HepG2 (cell line): ENCODE measurements around the gene ZNF814. TPM values are rescaled to one million over a fixed set of nuclear protein-coding genes. Genes with fewer than 3 reads are reported as not detected.
"Not testable (repeated sequence)": the region's sequence is repeated elsewhere in the genome, so short reads cannot be mapped to it uniquely, and the experiment has no call there.

Experiments used
- AGO1 ChIP-seq: fragments of 200-400 bp; formaldehyde crosslinking; IDR thresholded peaks from 2 replicates; pipeline ENCODE4 v1.6.1; 2017; ENCODE audit warnings: mild to moderate bottlenecking, low read depth, low read length, moderate library complexity; ENCODE audit not compliant: poor library complexity, severe bottlenecking
- AGO2 ChIP-seq: fragments of 200-400 bp; formaldehyde crosslinking; optimal IDR thresholded peaks from 2 replicates; pipeline ENCODE3; 2017; ENCODE audit warnings: mild to moderate bottlenecking, low read depth, low read length, moderate library complexity
- CREB1 ChIP-seq, 2 experiments: fragments of 450-650 bp in 1 of 2; IDR thresholded peaks; 2 replicates each; pipeline ENCODE4 v1.6.1; 2016 to 2017; ENCODE audit warnings: control low read depth in 1 of 2, mild to moderate bottlenecking in 1 of 2, missing compliant biosample characterization in 1 of 2, missing genetic modification characterization in 1 of 2
- DRAP1 ChIP-seq: IDR thresholded peaks from 2 replicates; pipeline ENCODE4 v1.6.1; 2016; ENCODE audit warnings: missing genetic modification reagents, missing compliant biosample characterization
- GMEB1 ChIP-seq: sonication (generic); formaldehyde crosslinking; IDR thresholded peaks from 2 replicates; pipeline ENCODE4 v1.5.1; 2020; ENCODE audit warnings: missing genetic modification reagents, mild to moderate bottlenecking, borderline replicate concordance
- GMEB2 ChIP-seq: IDR thresholded peaks from 2 replicates; pipeline ENCODE4 v1.6.1; 2016; ENCODE audit warnings: missing biosample characterization, missing genetic modification reagents, low read depth
- HOXA3 ChIP-seq: sonication (generic); formaldehyde crosslinking; IDR thresholded peaks from 2 replicates; pipeline ENCODE4 v1.5.0; 2020; ENCODE audit warnings: missing genetic modification reagents
- IRF2 ChIP-seq: IDR thresholded peaks from 2 replicates; pipeline ENCODE4 v1.6.1; 2018; ENCODE audit warnings: missing genetic modification reagents, missing compliant biosample characterization
- KMT2A ChIP-seq: sonication (generic); formaldehyde crosslinking; IDR thresholded peaks from 2 replicates; pipeline ENCODE4 v1.4.0; 2020; ENCODE audit warnings: missing genetic modification reagents
- KMT2B ChIP-seq: IDR thresholded peaks from 2 replicates; pipeline ENCODE4 v1.6.1; 2016; ENCODE audit warnings: missing genetic modification reagents, missing compliant biosample characterization
- NFYB ChIP-seq: sonication (generic); formaldehyde crosslinking; IDR thresholded peaks from 2 replicates; pipeline ENCODE4 v1.4.0; 2020; ENCODE audit warnings: missing genetic modification reagents
- NKX3-1 ChIP-seq: sonication (generic); formaldehyde crosslinking; IDR thresholded peaks from 2 replicates; pipeline ENCODE4 v1.5.0; 2020; ENCODE audit warnings: missing genetic modification reagents
- PHF20 ChIP-seq: sonication (generic); formaldehyde crosslinking; IDR thresholded peaks from 2 replicates; pipeline ENCODE4 v1.5.0; 2020; ENCODE audit warnings: mild to moderate bottlenecking, missing genetic modification reagents
- RBFOX2 ChIP-seq: fragments of 200-400 bp; formaldehyde crosslinking; IDR thresholded peaks from 2 replicates; pipeline ENCODE4 v1.6.1; 2017; ENCODE audit warnings: low read depth, mild to moderate bottlenecking, low read length
- SOX6 ChIP-seq, 2 experiments: fragments of 450-650 bp in 1 of 2; sonication (generic) in 1 of 2; formaldehyde crosslinking in 1 of 2; IDR thresholded peaks; 2 replicates each; pipeline versions ENCODE4 v1.4.0 to v1.6.1; 2017 to 2020; ENCODE audit warnings: antibody characterized with exemption in 1 of 2, mild to moderate bottlenecking in 1 of 2, missing genetic modification reagents in 1 of 2
- ZFY ChIP-seq: sonication (generic); formaldehyde crosslinking; IDR thresholded peaks from 2 replicates; pipeline ENCODE4 v1.4.0; 2020; ENCODE audit warnings: missing genetic modification reagents
- ZMAT3 ChIP-seq: sonication (generic); formaldehyde crosslinking; conservative IDR thresholded peaks from 2 replicates; pipeline ENCODE4 v1.7.0; 2021; ENCODE audit warnings: missing genetic modification reagents
- ZSCAN22 ChIP-seq: sonication (generic); formaldehyde crosslinking; IDR thresholded peaks from 2 replicates; pipeline ENCODE4 v1.4.0; 2020; ENCODE audit warnings: mild to moderate bottlenecking, missing genetic modification reagents
- polyA plus RNA-seq, 8 experiments: library from polyadenylated mRNA; depleted of rRNA in 3 of 8; stranded (reverse) in 7 of 8; unstranded in 1 of 8; fragments of >200 nt; fragmentation: Illumina TruSeq in 4 of 8; extraction: Trizol in 4 of 8; gene quantifications; 2 replicates each; pipeline versions ENCODE4 v1.2.1 to v1.2.3, GENCODE V29; 2011 to 2016; ENCODE audit warnings: low read depth in 4 of 8, missing spikeins in 1 of 8, mixed read lengths in 1 of 8; ENCODE audit not compliant: insufficient read depth in 1 of 8
- total RNA-seq, 5 experiments: library from RNA; depleted of rRNA; stranded (reverse); fragments of >200 nt; fragmentation: Illumina TruSeq; extraction: Trizol; gene quantifications; 2 replicates each; pipeline ENCODE4 v1.2.3, GENCODE V29; 2016; ENCODE audit warnings: low read depth in 1 of 5
- TF ChIP-seq, protein P1 (sequence below): fragments of 450-650 bp; IDR thresholded peaks from 2 replicates; pipeline ENCODE4 v1.6.1; 2016

The ZNF814 gene
- total and polyA plus RNA-seq, 2 of the 13 experiments (the other 11 are each of a cell fraction or from before 2014, with no cell fraction given), result 2.5 to 3.4 TPM

GRCh38 chr19:57849666-57850473 lies 39.0 kb downstream of the ZNF814 start, which contains the start of gene ZNF587 (continued):
- TF ChIP-seq GMEB2 (CRISPR knock-in tag) (peak; percentile 98), AGO2 (peak; percentile 81), KMT2B (CRISPR knock-in tag) (peak; percentile 73; the same call in 1 of the 2 replicates), NKX3-1 (CRISPR knock-in tag) (0 out of 2 replicates have a peak, but pooled peaks have one; percentile 12), SOX6 (CRISPR knock-in tag; IDR thresholded peaks at IDR 0.05) (0 out of 2 replicates have a peak, but pooled peaks have one; percentile 30), HOXA3 (peak; percentile 54; the same call in 1 of the 2 replicates), AGO1 (peak; percentile 50), ZMAT3 (CRISPR knock-in tag) (0 out of 2 replicates have a peak, but pooled peaks have one; percentile 33), CREB1 (IDR thresholded peaks at IDR 0.05) (peak; percentile 71), CREB1 (CRISPR knock-in tag; IDR thresholded peaks at IDR 0.05) (peak; percentile 91), GMEB1 (CRISPR knock-in tag) (peak; percentile 99), NFYB (peak; percentile 88), KMT2A (CRISPR knock-in tag) (peak; percentile 53; the same call in 1 of the 2 replicates), ZFY (CRISPR knock-in tag) (peak; percentile 60), IRF2 (CRISPR knock-in tag) (peak; percentile 60; the same call in 1 of the 2 replicates), RBFOX2 (peak; percentile 55; the same call in 1 of the 2 replicates), ZSCAN22 (CRISPR knock-in tag) (peak; percentile 99), DRAP1 (CRISPR knock-in tag) (peak; percentile 31; the same call in 1 of the 2 replicates), PHF20 (CRISPR knock-in tag) (peak; percentile 76)
- TF ChIP-seq, protein P1, sequence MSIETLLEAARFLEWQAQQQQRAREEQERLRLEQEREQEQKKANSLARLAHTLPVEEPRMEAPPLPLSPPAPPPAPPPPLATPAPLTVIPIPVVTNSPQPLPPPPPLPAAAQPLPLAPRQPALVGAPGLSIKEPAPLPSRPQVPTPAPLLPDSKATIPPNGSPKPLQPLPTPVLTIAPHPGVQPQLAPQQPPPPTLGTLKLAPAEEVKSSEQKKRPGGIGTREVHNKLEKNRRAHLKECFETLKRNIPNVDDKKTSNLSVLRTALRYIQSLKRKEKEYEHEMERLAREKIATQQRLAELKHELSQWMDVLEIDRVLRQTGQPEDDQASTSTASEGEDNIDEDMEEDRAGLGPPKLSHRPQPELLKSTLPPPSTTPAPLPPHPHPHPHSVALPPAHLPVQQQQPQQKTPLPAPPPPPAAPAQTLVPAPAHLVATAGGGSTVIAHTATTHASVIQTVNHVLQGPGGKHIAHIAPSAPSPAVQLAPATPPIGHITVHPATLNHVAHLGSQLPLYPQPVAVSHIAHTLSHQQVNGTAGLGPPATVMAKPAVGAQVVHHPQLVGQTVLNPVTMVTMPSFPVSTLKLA, result peak; percentile 57
- TF ChIP-seq SOX6 (IDR thresholded peaks at IDR 0.05), result not testable (repeated sequence)
